GM03348 (cell line): Measurements from ENCODE around the gene ETFRF1.

Experiments
- DNase-seq: peaks from one replicate; pipeline ENCODE4 v3.0.0; 2012; ENCODE audit warnings: low spot score

ETFRF1 gene

GRCh38 chr12:25213338-25213737 lies 18.3 kb downstream of the ETFRF1 start:
- DNase-seq, result no peak

- DNase-seq, result peak; percentile 22
Observed at GRCh38 chr12:25236190-25236589, 41.2 kb downstream of the ETFRF1 start.

- no peak for DNase-seq
Observed at GRCh38 chr12:25236626-25237025, 41.6 kb downstream of the ETFRF1 start.

GRCh38 chr12:25241167-25242020 lies 46.4 kb downstream of the ETFRF1 start:
- DNase-seq, result peak; percentile 39

- DNase-seq, result no peak
Observed at GRCh38 chr12:25242981-25243679, 48.1 kb downstream of the ETFRF1 start.

GRCh38 chr12:25243680-25243990 lies 48.6 kb downstream of the ETFRF1 start:
- no peak for DNase-seq

GRCh38 chr12:25245491-25245890 lies 50.5 kb downstream of the ETFRF1 start:
- DNase-seq, result no peak

GRCh38 chr12:25248137-25248536 lies 53.1 kb downstream of the ETFRF1 start:
- DNase-seq, result no peak

- DNase-seq, result no peak
Observed at GRCh38 chr12:25248732-25249131, 53.7 kb downstream of the ETFRF1 start.

- DNase-seq, result peak; percentile 59
Observed at GRCh38 chr12:25249931-25250738, 55.1 kb downstream of the ETFRF1 start.

- DNase-seq, result peak; percentile 97
Observed at GRCh38 chr12:25250744-25251730, 56.0 kb downstream of the ETFRF1 start, which contains the start of gene KRAS. Gene KRAS, minus strand, starts transcription at chr12:25250929.

GRCh38 chr12:25251769-25252168 lies 56.7 kb downstream of the ETFRF1 start:
- DNase-seq, result no peak

GRCh38 chr12:25252946-25253345 lies 57.9 kb downstream of the ETFRF1 start:
- DNase-seq, result no peak

GRCh38 chr12:25253371-25254068 lies 58.5 kb downstream of the ETFRF1 start:
- DNase-seq, result no peak

- DNase-seq, result no peak
Observed at GRCh38 chr12:25254271-25254880, 59.3 kb downstream of the ETFRF1 start.
